Measurements from ENCODE around the gene TCERG1.

The TCERG1 gene

DNA sequence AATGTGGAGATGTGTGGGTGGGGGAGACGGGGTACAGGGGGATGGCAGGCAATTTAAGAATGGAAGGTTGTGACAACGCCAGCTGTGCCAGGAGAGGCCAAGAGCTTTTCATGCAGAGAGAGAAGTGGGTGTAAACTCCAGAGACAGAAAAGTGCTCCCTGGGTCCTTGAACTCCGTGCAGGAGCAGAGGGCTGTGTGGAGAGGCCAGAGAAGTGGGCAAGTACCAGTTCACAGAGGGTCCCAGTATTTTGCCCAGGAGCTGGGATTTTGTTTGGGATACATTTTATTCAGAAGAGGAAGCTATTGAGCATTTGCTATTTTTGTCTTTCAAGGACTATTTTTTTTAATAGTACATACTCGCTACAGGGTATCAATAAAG, 19.5 kb upstream of the TCERG1 start:
- no peak overlapping the region for H3K4me3 ChIP-seq (replicated peaks; ENCODE audit: low read depth, low read length)
- TF ChIP-seq, protein P1, sequence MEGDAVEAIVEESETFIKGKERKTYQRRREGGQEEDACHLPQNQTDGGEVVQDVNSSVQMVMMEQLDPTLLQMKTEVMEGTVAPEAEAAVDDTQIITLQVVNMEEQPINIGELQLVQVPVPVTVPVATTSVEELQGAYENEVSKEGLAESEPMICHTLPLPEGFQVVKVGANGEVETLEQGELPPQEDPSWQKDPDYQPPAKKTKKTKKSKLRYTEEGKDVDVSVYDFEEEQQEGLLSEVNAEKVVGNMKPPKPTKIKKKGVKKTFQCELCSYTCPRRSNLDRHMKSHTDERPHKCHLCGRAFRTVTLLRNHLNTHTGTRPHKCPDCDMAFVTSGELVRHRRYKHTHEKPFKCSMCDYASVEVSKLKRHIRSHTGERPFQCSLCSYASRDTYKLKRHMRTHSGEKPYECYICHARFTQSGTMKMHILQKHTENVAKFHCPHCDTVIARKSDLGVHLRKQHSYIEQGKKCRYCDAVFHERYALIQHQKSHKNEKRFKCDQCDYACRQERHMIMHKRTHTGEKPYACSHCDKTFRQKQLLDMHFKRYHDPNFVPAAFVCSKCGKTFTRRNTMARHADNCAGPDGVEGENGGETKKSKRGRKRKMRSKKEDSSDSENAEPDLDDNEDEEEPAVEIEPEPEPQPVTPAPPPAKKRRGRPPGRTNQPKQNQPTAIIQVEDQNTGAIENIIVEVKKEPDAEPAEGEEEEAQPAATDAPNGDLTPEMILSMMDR (IDR thresholded peaks at IDR 0.05; ENCODE audit: low read depth, low read length, missing control alignments) = no peak
- no peak for DNase-seq (ENCODE audit: extremely low read depth, low read depth)

DNA sequence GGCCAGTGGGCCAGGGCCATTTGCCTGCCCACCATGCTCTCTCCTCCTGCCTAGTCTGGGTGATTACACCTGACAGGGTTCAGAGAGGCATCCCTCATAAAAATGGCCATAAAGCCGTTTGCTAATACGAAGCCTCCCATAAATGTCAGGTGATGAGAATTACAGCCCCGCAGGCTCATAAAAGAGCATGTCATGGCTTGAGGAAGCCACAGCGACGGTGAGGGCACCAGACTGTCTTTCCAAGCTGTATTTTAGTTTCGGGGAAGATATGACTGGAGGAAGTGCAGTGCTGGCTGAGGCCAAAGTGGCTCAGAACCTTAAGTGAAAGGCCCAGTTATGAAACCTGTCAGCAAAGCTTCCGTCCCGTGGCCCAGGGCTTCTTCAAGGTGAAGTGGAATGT, 18.5 kb upstream of the TCERG1 start:
- TF ChIP-seq, protein P1 (IDR thresholded peaks at IDR 0.05; ENCODE audit: low read depth, low read length, missing control alignments) = no peak
- no peak for DNase-seq (ENCODE audit: extremely low read depth, low read depth)
- no peak overlapping the region for H3K4me3 ChIP-seq (replicated peaks; ENCODE audit: low read depth, low read length)

GRCh38 chr5:146440353-146440752, 6.8 kb upstream of the TCERG1 start:
- TF ChIP-seq, protein P1 (IDR thresholded peaks at IDR 0.05; ENCODE audit: low read depth, low read length, missing control alignments) = no peak
- DNase-seq (ENCODE audit: extremely low read depth, low read depth) = no peak

DNA sequence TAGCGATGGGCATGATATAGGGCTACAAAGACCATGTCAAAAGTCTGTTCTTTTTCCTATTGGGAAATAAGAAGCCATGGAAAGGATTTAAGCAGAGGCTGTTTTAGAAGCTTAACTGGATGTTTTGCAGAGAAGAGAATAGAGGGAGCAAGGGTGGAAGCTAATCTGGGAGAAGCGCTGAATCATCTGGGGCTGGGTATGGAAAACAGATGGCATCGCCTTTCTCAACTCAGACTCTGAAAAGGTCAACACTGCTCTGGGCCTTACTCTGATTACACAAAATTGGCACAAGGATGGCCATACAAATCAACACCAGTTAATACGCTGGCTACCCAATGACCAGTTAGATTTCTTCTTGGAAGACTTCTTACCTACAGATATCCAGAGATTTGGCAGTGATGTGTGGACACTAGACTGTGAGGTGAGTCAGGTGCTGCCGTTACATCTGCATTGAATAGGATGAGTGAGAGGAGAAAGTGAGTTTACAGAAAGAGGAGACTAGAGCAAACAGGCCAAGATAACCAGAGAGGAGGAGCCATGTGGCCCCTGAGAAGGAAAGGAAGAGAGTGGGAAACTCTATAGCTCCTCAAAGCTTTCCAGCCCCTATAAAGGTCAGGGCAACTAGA, 6.2 kb upstream of the TCERG1 start:
- TF ChIP-seq, protein P1 (IDR thresholded peaks at IDR 0.05; ENCODE audit: low read depth, low read length, missing control alignments) = no peak
- H3K4me3 ChIP-seq (replicated peaks; ENCODE audit: low read depth, low read length) = no peak overlapping the region
- peak; percentile 31 for DNase-seq (ENCODE audit: extremely low read depth, low read depth)

More at GRCh38 chr5:146440353-146440752, 6.8 kb upstream of the TCERG1 start:
- no peak overlapping the region for H3K4me3 ChIP-seq (replicated peaks; ENCODE audit: low read depth, low read length)

DNA sequence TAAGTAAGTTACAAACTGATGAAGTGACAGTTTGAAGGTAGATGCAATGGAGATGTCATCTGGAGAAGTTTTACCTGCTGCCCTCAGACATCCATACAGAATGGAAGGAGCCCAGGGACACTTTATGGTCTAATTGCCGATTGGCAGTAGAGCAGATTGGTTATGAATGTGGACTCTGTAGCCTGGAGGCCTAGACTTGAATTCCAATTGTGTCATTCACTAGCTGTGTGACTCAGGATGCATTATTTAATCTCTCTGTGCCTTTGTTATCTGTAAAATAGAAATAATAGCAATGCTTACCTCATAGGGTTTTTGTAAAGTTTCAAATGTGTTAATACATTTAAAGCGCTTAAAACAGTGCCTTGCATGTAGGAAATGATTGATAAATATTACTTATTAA, 5.2 kb upstream of the TCERG1 start:
- TF ChIP-seq, protein P1 (IDR thresholded peaks at IDR 0.05; ENCODE audit: low read depth, low read length, missing control alignments) = no peak
- DNase-seq (ENCODE audit: extremely low read depth, low read depth) = no peak
- no peak overlapping the region for H3K4me3 ChIP-seq (replicated peaks; ENCODE audit: low read depth, low read length)

- TF ChIP-seq, protein P1 (IDR thresholded peaks at IDR 0.05; ENCODE audit: low read depth, low read length, missing control alignments) = no peak
- no peak for DNase-seq (ENCODE audit: extremely low read depth, low read depth)
These were observed 724 bp downstream of the TCERG1 start for GRCh38 chr5:146447734-146448380.

More at GRCh38 chr5:146447734-146448380, 724 bp downstream of the TCERG1 start:
- peak overlapping the region; percentile 64 for H3K4me3 ChIP-seq (replicated peaks; ENCODE audit: low read depth, low read length)

Data from HFF-Myc (cell line).